Coronary artery (tissue), 2 donors: ENCODE measurements around the gene TLR10.

Experiments used
- DNase-seq: peaks from one replicate; pipeline ENCODE4 v3.0.0-alpha.2; 2017; ENCODE audit warnings: low spot score
- H3K27ac ChIP-seq, 2 donors: fragments of 200-600 bp; sonication (generic); one replicate each; pipeline ENCODE4 v1.5.1; 2016 to 2019
- H3K4me3 ChIP-seq: fragments of 200-600 bp; sonication (generic); 2 replicates; pipeline ENCODE4 v1.5.1; 2016; ENCODE audit warnings: mild to moderate bottlenecking, moderate library complexity
- CTCF ChIP-seq: fragments of 200-600 bp; sonication (generic); IDR thresholded peaks from one replicate; pipeline ENCODE4 v1.5.1; 2019; ENCODE audit warnings: antibody characterized with exemption

The TLR10 gene

GRCh38 chr4:38821739-38822138 lies 38.9 kb upstream of the TLR10 start:
- H3K4me3 ChIP-seq: no peak overlapping the region
- no peak overlapping the region for H3K27ac ChIP-seq
- TF ChIP-seq CTCF: no peak
- no peak for DNase-seq

DNA sequence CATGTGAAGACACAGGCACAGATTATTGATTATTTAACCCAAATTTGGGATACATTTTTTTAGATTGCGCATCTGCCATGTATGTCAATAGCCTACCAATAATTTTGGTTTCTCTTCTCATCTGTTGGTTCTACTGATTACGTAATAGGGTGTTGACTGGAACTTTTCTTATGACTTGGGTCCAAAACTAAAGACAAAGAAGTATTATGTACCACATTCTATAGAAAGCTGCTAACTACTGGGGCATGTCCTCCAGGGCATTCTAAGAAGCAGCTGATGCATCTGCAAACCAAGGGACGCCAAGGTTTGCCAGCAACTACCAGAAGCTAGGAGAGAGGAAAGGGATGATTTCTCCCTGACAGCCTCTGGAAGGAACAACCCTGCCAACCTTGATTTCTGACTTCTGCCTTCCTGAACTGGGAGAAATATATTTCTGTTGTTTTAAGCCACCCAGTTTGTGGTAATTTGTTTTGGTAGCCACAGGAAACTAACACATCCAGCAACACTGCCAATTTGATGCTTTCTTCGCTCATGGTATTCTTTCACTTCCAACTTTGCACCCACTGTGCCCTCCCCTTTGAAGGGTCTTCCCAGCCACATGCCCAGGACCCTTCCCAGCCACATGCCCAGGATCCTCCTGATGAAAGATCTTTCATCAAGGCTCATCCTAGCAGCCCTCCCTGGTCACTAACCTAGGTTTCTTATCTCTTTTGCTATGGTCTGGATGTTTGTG lies 37.7 kb upstream of the TLR10 start:
- no peak for TF ChIP-seq CTCF
- Histone ChIP-seq H3K4me3 (no peak overlapping the region), H3K27ac (no peak overlapping the region)
- DNase-seq: no peak

- TF ChIP-seq CTCF: no peak
- DNase-seq: no peak
- H3K27ac ChIP-seq: no peak overlapping the region
Measured at GRCh38 chr4:38819569-38819968, 36.8 kb upstream of the TLR10 start.

DNA sequence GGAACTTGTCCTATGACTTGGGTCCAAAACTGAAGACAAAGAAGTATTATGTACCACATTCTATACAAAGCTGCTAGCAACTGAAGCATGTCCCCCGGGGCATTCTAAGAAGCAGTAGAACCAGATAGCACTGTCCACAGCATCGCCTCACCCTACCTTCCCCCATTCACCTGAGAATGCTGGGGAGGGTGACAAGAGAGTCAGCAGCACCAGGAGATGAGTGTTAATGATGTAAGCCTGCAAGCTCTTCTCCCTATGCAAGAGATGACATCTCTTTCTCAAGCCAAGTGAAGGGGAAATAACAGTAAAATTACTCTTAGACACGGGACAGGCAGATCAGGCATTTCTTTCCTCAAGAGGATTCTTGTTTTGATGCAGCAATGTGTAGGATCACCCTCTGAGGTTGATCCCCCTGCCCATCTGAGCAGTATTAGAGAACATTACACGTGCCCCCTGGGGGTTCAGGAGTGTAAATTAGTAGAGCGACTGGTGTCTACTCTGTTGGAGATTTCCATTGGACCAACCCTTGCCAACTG lies 35.7 kb upstream of the TLR10 start:
- no peak for TF ChIP-seq CTCF
- Histone ChIP-seq H3K27ac (no peak overlapping the region), H3K4me3 (no peak overlapping the region)
- no peak for DNase-seq

More at GRCh38 chr4:38819569-38819968, 36.8 kb upstream of the TLR10 start:
- H3K4me3 ChIP-seq: no peak overlapping the region

DNA sequence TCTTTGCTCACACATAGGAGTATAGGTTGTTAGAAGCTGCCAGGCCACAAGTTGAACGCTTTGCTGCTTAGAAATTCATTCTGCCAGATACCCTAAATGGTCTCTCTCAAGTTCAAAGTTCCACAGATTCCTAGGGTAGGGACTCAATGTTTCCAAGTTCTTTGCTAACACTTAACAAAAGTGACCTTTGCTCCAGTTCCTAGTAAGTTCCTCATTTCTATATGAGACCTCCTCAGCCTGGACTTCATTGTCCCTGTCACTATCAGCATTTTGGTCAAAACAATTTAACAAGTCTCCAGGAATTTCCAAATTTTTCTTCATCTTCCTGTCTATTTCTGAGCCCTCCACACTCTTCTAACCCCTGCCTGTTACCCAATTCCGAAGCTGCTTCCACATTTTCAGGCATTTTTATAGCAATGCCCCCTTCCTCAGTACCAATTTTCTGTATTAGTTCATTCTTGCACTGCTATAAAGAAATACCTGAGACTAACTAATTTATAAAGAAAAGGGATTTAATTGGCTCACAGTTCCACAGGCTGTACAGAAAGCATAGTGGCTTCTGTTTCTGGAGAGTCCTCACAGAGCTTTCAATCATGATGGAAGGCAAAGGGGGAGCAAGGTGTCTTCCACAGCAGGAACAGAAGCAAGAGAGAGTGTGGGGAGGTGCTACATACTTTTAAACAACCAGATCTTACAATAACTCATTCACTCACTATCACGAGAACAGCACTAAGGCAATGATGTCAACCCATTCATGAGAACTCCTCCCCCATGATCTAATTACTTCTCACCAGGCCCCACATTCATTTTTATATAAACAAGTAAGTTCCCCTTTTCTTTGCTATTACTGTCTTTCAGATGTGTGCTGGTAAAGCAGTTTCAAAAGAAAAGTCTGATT lies 33.3 kb upstream of the TLR10 start:
- no peak for TF ChIP-seq CTCF
- Histone ChIP-seq H3K4me3 (no peak overlapping the region), H3K27ac (peak overlapping the region in 1 of 2 donors; percentile 46)
- DNase-seq: no peak

DNA sequence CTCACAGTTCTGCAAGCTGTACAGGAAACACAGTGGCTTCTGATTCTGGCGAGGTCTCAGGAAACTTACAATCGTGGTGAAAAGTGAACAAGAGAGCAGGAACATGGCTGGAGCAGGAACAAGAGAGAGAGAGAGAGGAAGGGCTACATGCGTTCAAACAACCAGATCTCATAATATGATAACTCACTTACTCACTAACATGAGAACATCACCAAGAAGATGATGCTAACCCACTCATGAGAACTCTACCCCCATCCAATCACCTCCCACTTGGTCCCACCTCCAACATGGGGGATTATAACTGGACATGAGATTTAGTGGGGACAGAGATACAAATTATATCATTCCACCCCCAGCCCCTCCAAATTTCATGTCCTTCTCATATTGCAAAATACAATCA lies 31.6 kb upstream of the TLR10 start:
- TF ChIP-seq CTCF: no peak
- Histone ChIP-seq H3K27ac (peak overlapping the region in 1 of 2 donors; percentile 56), H3K4me3 (no peak overlapping the region)
- no peak for DNase-seq
